ENCODE results near the gene GUCY2F.

GUCY2F gene

GRCh38 chrX:109347632-109348031 is 134.3 kb downstream of the GUCY2F start:
- H3K27ac ChIP-seq, result no peak overlapping the region
- no peak for DNase-seq (ENCODE audit: low spot score)
- H3K4me3 ChIP-seq, result no peak overlapping the region
- no peak for TF ChIP-seq CTCF (IDR thresholded peaks at IDR 0.05)

- no peak overlapping the region for H3K27ac ChIP-seq
Observed at GRCh38 chrX:109346491-109346890, 135.4 kb downstream of the GUCY2F start.

GRCh38 chrX:109345856-109346255 is 136.0 kb downstream of the GUCY2F start:
- no peak overlapping the region for H3K27ac ChIP-seq
- no peak overlapping the region for H3K4me3 ChIP-seq
- DNase-seq (ENCODE audit: low spot score), result no peak
- TF ChIP-seq CTCF (IDR thresholded peaks at IDR 0.05), result no peak

More at GRCh38 chrX:109346491-109346890, 135.4 kb downstream of the GUCY2F start:
- H3K4me3 ChIP-seq, result no peak overlapping the region
- TF ChIP-seq CTCF (IDR thresholded peaks at IDR 0.05), result no peak
- DNase-seq (ENCODE audit: low spot score), result no peak

- no peak for DNase-seq (ENCODE audit: low spot score)
- no peak for TF ChIP-seq CTCF (IDR thresholded peaks at IDR 0.05)
- Histone ChIP-seq H3K4me3 (no peak overlapping the region), H3K27ac (no peak overlapping the region)
Observed at GRCh38 chrX:109344678-109345077, 137.2 kb downstream of the GUCY2F start.

GRCh38 chrX:109344101-109344500 is 137.8 kb downstream of the GUCY2F start:
- no peak for TF ChIP-seq CTCF (IDR thresholded peaks at IDR 0.05)
- Histone ChIP-seq H3K4me3 (no peak overlapping the region), H3K27ac (no peak overlapping the region)
- no peak for DNase-seq (ENCODE audit: low spot score)

GRCh38 chrX:109343671-109344070 is 138.2 kb downstream of the GUCY2F start:
- H3K4me3 ChIP-seq, result no peak overlapping the region
- DNase-seq (ENCODE audit: low spot score), result no peak
- no peak overlapping the region for H3K27ac ChIP-seq
- TF ChIP-seq CTCF (IDR thresholded peaks at IDR 0.05), result no peak

GRCh38 chrX:109336141-109336540 is 145.7 kb downstream of the GUCY2F start:
- Histone ChIP-seq H3K27ac (no peak overlapping the region), H3K4me3 (no peak overlapping the region)
- TF ChIP-seq CTCF (IDR thresholded peaks at IDR 0.05), result no peak
- no peak for DNase-seq (ENCODE audit: low spot score)
